ENCODE measurements around the gene RCN2.
"Not testable (repeated sequence)": the region's sequence is repeated elsewhere in the genome, so short reads cannot be mapped to it uniquely, and the experiment has no call there.

The RCN2 gene, protein sequence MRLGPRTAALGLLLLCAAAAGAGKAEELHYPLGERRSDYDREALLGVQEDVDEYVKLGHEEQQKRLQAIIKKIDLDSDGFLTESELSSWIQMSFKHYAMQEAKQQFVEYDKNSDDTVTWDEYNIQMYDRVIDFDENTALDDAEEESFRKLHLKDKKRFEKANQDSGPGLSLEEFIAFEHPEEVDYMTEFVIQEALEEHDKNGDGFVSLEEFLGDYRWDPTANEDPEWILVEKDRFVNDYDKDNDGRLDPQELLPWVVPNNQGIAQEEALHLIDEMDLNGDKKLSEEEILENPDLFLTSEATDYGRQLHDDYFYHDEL

DNA sequence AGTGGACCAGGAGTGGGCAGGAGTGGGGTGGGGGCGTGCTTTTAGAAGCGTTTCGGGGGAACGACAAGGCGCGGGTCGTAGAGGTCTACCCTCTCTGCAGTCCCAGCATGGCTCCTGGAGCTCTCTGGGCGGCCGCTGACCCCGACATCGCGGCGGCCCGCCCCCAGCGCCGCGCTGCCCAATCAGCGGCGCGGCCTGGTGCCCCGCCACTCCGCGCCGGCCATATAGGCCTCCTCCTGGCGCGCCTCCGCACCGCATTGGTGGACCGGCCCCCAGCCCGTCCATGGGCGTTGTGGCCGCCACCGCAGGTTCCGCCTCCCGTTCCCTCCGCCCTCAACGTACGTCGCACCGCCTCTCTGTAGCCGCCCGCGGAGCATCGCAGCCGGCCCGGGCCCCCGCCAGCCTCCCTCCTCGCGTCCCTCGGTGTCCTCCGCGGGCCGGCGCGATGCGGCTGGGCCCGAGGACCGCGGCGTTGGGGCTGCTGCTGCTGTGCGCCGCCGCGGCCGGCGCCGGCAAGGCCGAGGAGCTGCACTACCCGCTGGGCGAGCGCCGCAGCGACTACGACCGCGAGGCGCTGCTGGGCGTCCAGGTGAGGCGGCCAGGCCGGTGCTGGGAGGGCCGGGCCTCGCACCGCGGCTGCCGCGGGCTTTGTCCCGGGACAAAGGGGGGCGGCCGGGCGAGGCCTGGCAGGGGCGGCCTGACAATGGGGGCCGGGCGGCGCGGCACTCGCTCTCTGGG lies at the start of gene RCN2:
RCN2 (plus strand) TSS at position 353 of the 738 bp plus-strand sequence; CDS start at position 446, 93 bp downstream.
- H3K27ac Mint-ChIP-seq: peak within 1 kb of the TSS; percentile 93
- peaks cover 33% of the 10 kb centered on the region for H3K36me3 Mint-ChIP-seq (ENCODE audit: low read depth)
- H3K4me3 Mint-ChIP-seq: peak within 1 kb of the TSS; percentile 95
- TF ChIP-seq, protein P1, sequence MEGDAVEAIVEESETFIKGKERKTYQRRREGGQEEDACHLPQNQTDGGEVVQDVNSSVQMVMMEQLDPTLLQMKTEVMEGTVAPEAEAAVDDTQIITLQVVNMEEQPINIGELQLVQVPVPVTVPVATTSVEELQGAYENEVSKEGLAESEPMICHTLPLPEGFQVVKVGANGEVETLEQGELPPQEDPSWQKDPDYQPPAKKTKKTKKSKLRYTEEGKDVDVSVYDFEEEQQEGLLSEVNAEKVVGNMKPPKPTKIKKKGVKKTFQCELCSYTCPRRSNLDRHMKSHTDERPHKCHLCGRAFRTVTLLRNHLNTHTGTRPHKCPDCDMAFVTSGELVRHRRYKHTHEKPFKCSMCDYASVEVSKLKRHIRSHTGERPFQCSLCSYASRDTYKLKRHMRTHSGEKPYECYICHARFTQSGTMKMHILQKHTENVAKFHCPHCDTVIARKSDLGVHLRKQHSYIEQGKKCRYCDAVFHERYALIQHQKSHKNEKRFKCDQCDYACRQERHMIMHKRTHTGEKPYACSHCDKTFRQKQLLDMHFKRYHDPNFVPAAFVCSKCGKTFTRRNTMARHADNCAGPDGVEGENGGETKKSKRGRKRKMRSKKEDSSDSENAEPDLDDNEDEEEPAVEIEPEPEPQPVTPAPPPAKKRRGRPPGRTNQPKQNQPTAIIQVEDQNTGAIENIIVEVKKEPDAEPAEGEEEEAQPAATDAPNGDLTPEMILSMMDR (IDR thresholded peaks at IDR 0.05): no peak
- DNase-seq: peak; percentile 94
- no peaks in the 10 kb centered on the region for H3K27me3 Mint-ChIP-seq (ENCODE audit: low read depth, poor library complexity)
- H3K4me1 Mint-ChIP-seq: peaks cover 68% of the 10 kb centered on the region
- H3K9me3 Mint-ChIP-seq: no peaks in the 10 kb centered on the region

DNA sequence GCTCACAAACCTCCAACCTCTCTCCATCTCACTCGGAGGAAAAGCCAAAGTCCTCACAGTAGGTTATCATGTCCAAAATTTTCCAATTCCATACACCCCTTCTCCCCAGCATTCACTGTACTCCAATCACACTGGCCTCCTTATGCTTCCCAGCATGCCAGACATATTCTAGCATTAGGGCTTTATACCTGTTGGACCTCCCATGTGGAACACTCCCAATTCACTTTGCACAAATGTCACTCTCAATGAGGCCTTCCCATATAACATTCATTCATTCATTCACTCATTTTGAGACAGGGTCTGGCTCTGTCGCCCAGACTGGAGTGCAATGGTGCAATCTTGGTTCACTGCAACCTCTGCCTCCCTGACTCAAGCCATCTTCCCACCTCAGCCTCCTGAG lies 46.3 kb upstream of the RCN2 start:
- H3K4me3 Mint-ChIP-seq: no peak overlapping the region
- H3K27ac Mint-ChIP-seq: no peak overlapping the region
- DNase-seq: no peak
- TF ChIP-seq, protein P1 (IDR thresholded peaks at IDR 0.05): no peak
- no peaks in the 10 kb centered on the region for H3K4me1 Mint-ChIP-seq
- H3K27me3 Mint-ChIP-seq (ENCODE audit: low read depth, poor library complexity): no peaks in the 10 kb centered on the region
- H3K36me3 Mint-ChIP-seq (ENCODE audit: low read depth): peaks cover 52% of the 10 kb centered on the region
- H3K9me3 Mint-ChIP-seq: peaks cover 31% of the 10 kb centered on the region

DNA sequence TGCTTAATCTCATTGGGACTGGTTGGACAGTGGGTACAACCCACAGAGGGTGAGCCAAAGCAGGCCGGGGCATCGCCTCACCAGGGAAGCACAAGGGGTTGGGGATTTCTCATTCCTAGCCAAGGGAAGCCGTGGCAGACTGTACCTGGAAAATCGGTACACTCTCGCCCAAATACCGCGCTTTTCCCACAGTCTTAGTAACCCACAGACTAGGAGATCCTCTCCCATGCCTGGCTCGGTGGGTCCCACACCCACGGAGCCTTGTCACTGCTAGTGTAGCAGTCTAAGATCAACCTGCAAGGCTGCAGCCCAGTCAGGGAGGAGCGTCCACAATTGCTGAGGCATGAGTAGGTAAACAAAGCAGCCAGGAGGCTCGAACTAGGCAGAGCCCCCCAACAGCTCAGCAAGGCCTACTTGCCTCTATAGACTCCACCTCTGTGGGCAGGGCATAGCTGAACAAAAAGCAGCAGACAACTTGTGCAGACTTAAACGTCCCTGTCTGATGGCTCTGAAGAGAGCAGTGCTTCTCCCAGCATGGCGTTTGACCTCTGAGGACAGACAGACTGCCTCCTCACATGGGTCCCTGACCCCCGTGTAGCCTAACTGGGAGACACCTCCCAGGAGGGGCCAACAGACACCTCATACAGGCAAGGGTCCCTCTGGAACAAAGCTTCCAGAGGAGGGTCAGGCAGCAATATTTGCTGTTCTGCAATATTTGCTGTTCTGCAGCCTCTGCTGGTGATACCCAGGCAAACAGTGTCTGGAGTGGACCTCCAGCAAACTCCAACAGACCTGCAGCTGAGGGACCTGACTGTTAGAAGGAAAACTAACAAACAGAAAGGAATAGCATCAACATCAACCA lies 44.0 kb upstream of the RCN2 start:
- H3K27me3 Mint-ChIP-seq (ENCODE audit: low read depth, poor library complexity); H3K27ac Mint-ChIP-seq; H3K4me3 Mint-ChIP-seq; H3K4me1 Mint-ChIP-seq; DNase-seq: not testable (repeated sequence)
- Mint-ChIP-seq H3K36me3 (ENCODE audit: low read depth) (peaks cover 60% of the 10 kb centered on the region), H3K9me3 (peaks cover 54% of the 10 kb centered on the region)

DNA sequence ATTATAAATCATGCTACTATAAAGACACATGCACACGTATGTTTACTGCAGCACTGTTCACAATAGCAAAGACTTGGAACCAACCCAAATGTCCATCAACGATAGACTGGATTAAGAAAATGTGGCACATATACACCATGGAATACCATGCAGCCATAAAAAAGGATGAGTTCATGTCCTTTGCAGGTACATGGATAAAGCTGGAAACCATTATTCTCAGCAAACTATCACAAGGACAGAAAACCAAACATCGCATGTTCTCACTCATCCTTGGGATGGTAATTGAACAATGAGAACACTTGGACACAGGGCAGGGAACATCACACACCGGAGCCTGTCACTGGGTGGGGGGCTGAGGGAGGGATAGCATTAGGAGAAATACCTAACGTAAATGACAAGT lies 38.7 kb upstream of the RCN2 start:
- not testable (repeated sequence) for H3K27ac Mint-ChIP-seq
- peaks cover 90% of the 10 kb centered on the region for H3K36me3 Mint-ChIP-seq (ENCODE audit: low read depth)

DNA sequence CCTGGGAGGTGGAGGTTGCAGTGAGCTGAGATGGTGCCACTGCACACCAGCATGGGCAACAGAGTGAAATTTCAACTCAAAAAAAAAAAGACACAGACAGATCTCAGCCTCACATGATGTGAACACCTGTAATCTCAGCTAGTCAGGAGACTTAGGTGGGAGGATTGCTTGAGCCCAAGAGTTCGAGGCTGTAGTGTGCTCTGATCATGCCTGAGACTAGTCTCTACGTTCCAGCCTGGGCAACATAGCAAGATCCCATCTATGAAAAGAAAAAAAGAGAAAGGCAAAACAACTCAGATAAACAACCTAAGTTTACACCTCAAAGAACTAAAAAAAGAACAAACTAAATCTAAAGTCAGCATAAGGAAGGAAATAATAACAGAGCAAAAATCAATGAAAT lies 37.4 kb upstream of the RCN2 start:
- Mint-ChIP-seq H3K4me3 (no peak overlapping the region), H3K36me3 (ENCODE audit: low read depth) (peaks cover 92% of the 10 kb centered on the region), H3K4me1 (no peaks in the 10 kb centered on the region), H3K27me3 (ENCODE audit: low read depth, poor library complexity) (no peaks in the 10 kb centered on the region), H3K9me3 (peaks cover 83% of the 10 kb centered on the region), H3K27ac (no peak overlapping the region)
- TF ChIP-seq, protein P1 (IDR thresholded peaks at IDR 0.05): no peak
- no peak for DNase-seq

More for the DNA sequence above, 38.7 kb upstream of the RCN2 start:
- not testable (repeated sequence) for DNase-seq; H3K4me3 Mint-ChIP-seq; H3K27me3 Mint-ChIP-seq (ENCODE audit: low read depth, poor library complexity); H3K4me1 Mint-ChIP-seq
- H3K9me3 Mint-ChIP-seq: peaks cover 80% of the 10 kb centered on the region

DNA sequence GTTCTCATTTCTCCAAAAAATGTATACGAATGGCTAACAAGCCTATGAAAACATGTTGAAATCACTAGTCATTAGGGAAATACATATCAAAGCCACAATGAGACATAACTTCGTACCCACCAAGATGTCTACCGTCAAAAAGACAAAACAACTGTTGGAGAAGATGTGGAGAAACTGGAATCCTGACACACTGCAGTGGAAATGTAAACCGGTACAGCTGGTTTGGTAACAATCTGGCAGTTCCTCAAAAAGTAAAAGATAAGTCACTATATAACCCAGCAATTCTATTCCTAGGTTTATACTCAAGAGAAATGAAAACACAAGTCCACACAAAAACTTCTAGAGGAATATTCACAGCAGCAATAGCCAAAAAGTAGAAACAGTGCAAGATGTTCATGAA lies 33.4 kb upstream of the RCN2 start:
- Mint-ChIP-seq H3K9me3 (peaks cover 69% of the 10 kb centered on the region), H3K36me3 (ENCODE audit: low read depth) (peaks cover 75% of the 10 kb centered on the region), H3K27ac (no peak overlapping the region), H3K4me3 (no peak overlapping the region), H3K4me1 (no peaks in the 10 kb centered on the region), H3K27me3 (ENCODE audit: low read depth, poor library complexity) (no peaks in the 10 kb centered on the region)
- no peak for DNase-seq
- TF ChIP-seq, protein P1 (IDR thresholded peaks at IDR 0.05): no peak

DNA sequence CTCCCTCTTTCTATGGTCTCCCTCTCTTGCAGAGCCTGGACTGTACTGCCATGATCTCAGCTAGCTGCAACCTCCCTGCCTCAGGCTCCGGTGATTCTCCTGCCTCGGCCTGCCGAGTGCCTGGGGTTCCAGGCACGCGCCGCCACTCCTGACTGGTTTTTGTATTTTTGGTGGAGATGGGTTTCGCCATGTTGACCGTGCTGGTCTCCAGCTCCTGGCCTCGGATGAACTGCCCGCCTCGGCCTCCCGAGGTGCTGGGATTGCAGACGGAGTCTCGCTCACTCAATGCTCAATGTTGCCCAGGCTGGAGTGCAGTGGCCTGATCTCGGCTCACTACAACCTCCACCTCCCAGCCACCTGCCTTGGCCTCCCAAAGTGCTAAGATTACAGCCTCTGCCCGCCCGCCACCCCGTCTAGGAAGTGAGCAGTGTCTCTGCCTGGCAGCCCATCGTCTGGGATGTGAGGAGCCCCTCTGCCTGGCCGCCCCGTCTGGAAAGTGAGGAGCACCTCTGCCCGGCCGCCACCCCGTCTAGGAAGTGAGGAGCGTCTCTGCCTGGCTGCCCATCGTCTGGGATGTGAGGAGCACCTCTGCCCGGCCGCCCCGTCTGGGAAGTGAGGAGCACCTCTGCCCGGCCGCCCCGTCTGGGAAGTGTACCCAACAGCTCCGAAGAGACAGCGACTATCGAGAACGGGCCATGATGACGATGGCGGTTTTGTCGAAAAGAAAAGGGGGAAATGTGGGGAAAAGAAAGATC lies 32.2 kb upstream of the RCN2 start:
- H3K27me3 Mint-ChIP-seq (ENCODE audit: low read depth, poor library complexity); H3K4me3 Mint-ChIP-seq; DNase-seq; H3K27ac Mint-ChIP-seq: not testable (repeated sequence)
- Mint-ChIP-seq H3K36me3 (ENCODE audit: low read depth) (peaks cover 63% of the 10 kb centered on the region), H3K9me3 (peaks cover 56% of the 10 kb centered on the region), H3K4me1 (peaks cover 11% of the 10 kb centered on the region)

DNA sequence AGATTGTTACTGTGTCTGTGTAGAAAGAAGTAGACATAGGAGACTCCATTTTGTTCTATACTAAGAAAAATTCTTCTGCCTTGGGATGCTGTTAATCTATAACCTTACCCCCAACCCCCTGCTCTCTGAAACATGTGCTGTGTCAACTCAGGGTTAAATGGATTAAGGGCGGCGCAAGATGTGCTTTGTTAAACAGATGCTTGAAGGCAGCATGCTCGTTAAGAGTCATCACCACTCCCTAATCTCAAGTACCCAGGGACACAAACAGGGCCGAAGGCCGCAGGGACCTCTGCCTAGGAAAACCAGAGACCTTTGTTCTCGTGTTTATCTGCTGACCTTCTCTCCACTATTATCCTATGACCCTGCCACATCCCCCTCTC lies 31.6 kb upstream of the RCN2 start:
- Mint-ChIP-seq H3K36me3 (ENCODE audit: low read depth) (peaks cover 57% of the 10 kb centered on the region), H3K4me1 (peaks cover 16% of the 10 kb centered on the region), H3K9me3 (peaks cover 52% of the 10 kb centered on the region)
- H3K27ac Mint-ChIP-seq; H3K27me3 Mint-ChIP-seq (ENCODE audit: low read depth, poor library complexity); DNase-seq; H3K4me3 Mint-ChIP-seq: not testable (repeated sequence)

Data from nephron progenitor cell (in vitro differentiated cells).